Liver (tissue), 9 donors: ENCODE measurements around the gene KIAA1217. TPM values are rescaled to one million over a fixed set of nuclear protein-coding genes. Genes with fewer than 3 reads are reported as not detected.

ENCODE experiments used
- DNase-seq: peaks from one replicate; pipeline ENCODE4 v3.0.0-alpha.2; 2017; ENCODE audit warnings: low spot score
- H3K27ac ChIP-seq, 2 donors: one replicate each; pipeline ENCODE4 v1.7.0; 2013; ENCODE audit warnings: inconsistent platforms in 2 of 2, low read length in 2 of 2, control low read depth in 1 of 2, low read depth in 1 of 2, mild to moderate bottlenecking in 1 of 2
- H3K27me3 ChIP-seq, 4 donors: one replicate each; pipeline versions ENCODE4 v1.6.1 to v1.7.0; 2013; ENCODE audit warnings: low read length in 3 of 4, inconsistent platforms in 1 of 4, mild to moderate bottlenecking in 1 of 4, moderate library complexity in 1 of 4; ENCODE audit not compliant: control insufficient read depth in 4 of 4, insufficient read depth in 4 of 4
- H3K36me3 ChIP-seq, 4 donors: one replicate each; pipeline versions ENCODE4 v1.6.1 to v1.7.0; 2013; ENCODE audit warnings: low read length in 3 of 4, mild to moderate bottlenecking in 3 of 4, low read depth in 1 of 4, moderate library complexity in 1 of 4; ENCODE audit not compliant: control insufficient read depth in 4 of 4, insufficient read depth in 3 of 4
- H3K4me1 ChIP-seq, 4 donors: one replicate each; pipeline versions ENCODE4 v1.6.1 to v1.7.0; 2013; ENCODE audit warnings: low read length in 3 of 4, mild to moderate bottlenecking in 3 of 4, moderate library complexity in 1 of 4; ENCODE audit not compliant: control insufficient read depth in 4 of 4, insufficient read depth in 4 of 4
- H3K4me3 ChIP-seq, 3 donors: one replicate each; pipeline versions ENCODE4 v1.6.1 to v1.7.0; 2013; ENCODE audit warnings: low read length in 3 of 3, control low read depth in 1 of 3, low read depth in 1 of 3, mild to moderate bottlenecking in 1 of 3
- H3K9ac ChIP-seq, 2 donors: one replicate each; pipeline ENCODE4 v1.7.0; 2013; ENCODE audit warnings: low read length in 2 of 2, mild to moderate bottlenecking in 2 of 2, moderate library complexity in 2 of 2, control low read depth in 1 of 2, low read depth in 1 of 2
- H3K9me3 ChIP-seq, 4 donors: one replicate each; pipeline versions ENCODE4 v1.6.1 to v1.7.0; 2013; ENCODE audit warnings: low read length in 3 of 4; ENCODE audit not compliant: control insufficient read depth in 4 of 4
- ATF3 ChIP-seq: IDR thresholded peaks from 2 replicates; pipeline ENCODE4 v1.6.1; 2016; ENCODE audit warnings: antibody characterized with exemption
- EGR1 ChIP-seq, 2 donors: IDR thresholded peaks; 2 replicates each; pipeline ENCODE4 v1.6.1; 2016 to 2018; ENCODE audit warnings: antibody characterized with exemption in 2 of 2, low read depth in 2 of 2
- FOXA1 ChIP-seq: IDR thresholded peaks from 2 replicates; pipeline ENCODE4 v1.6.1; 2016; ENCODE audit warnings: antibody characterized with exemption
- FOXA2 ChIP-seq: IDR thresholded peaks from 2 replicates; pipeline ENCODE4 v1.6.1; 2016; ENCODE audit warnings: antibody characterized with exemption
- GABPA ChIP-seq, 2 donors: IDR thresholded peaks in 1 of 2; conservative IDR thresholded peaks in 1 of 2; 2 replicates each; pipeline ENCODE4 v1.6.1; 2016; ENCODE audit warnings: antibody characterized with exemption in 2 of 2, mild to moderate bottlenecking in 1 of 2, moderate library complexity in 1 of 2
- HNF4A ChIP-seq, 2 donors: conservative IDR thresholded peaks; 2 replicates each; pipeline ENCODE4 v1.6.1; 2016; ENCODE audit warnings: antibody characterized with exemption in 2 of 2, mild to moderate bottlenecking in 2 of 2
- HNF4G ChIP-seq: IDR thresholded peaks from 2 replicates; pipeline ENCODE4 v1.6.1; 2016; ENCODE audit warnings: antibody characterized with exemption
- JUND ChIP-seq, 2 donors: IDR thresholded peaks; 2 replicates each; pipeline ENCODE4 v1.6.1; 2016; ENCODE audit warnings: antibody characterized with exemption in 2 of 2
- MAX ChIP-seq: IDR thresholded peaks from 2 replicates; pipeline ENCODE4 v1.6.1; 2016; ENCODE audit warnings: antibody characterized with exemption
- NR2F2 ChIP-seq: IDR thresholded peaks from 2 replicates; pipeline ENCODE4 v1.6.1; 2016; ENCODE audit warnings: antibody characterized with exemption
- RAD21 ChIP-seq, 2 donors: IDR thresholded peaks; 2 replicates each; pipeline ENCODE4 v1.6.1; 2016; ENCODE audit warnings: antibody characterized with exemption in 2 of 2, mild to moderate bottlenecking in 2 of 2
- REST ChIP-seq: IDR thresholded peaks from 2 replicates; pipeline ENCODE4 v1.6.1; 2016; ENCODE audit warnings: antibody characterized with exemption, mild to moderate bottlenecking
- RXRA ChIP-seq, 2 donors: IDR thresholded peaks; 2 replicates each; pipeline ENCODE4 v1.6.1; 2017 to 2018; ENCODE audit warnings: antibody characterized with exemption in 2 of 2, mild to moderate bottlenecking in 1 of 2
- SP1 ChIP-seq: IDR thresholded peaks from 2 replicates; pipeline ENCODE4 v1.6.1; 2018; ENCODE audit warnings: antibody characterized with exemption, mild to moderate bottlenecking
- TAF1 ChIP-seq: conservative IDR thresholded peaks from 2 replicates; pipeline ENCODE4 v1.6.1; 2016; ENCODE audit warnings: antibody characterized with exemption, mild to moderate bottlenecking
- YY1 ChIP-seq: IDR thresholded peaks from 2 replicates; pipeline ENCODE4 v1.6.1; 2016; ENCODE audit warnings: antibody characterized with exemption, mild to moderate bottlenecking
- ZBTB33 ChIP-seq: IDR thresholded peaks from 2 replicates; pipeline ENCODE4 v1.6.1; 2016; ENCODE audit warnings: antibody characterized with exemption
- WGBS: extraction: QIAGEN DNeasy Blood & Tissue Kit; methylation state at CpG from one replicate; pipeline ENCODE4 v1.1.7; 2013; 5-methylcytosine and 5-hydroxymethylcytosine counted together
- polyA plus RNA-seq, 2 donors: library from polyadenylated mRNA; stranded (reverse) in 1 of 2; unstranded in 1 of 2; fragments of 200-250 nt in 1 of 2; fragments of >200 nt in 1 of 2; fragmentation: Nextera tagmentation in 1 of 2; extraction: Ambion mirVana in 1 of 2; gene quantifications; one replicate each; pipeline versions ENCODE4 v1.2.1 to v1.2.3, GENCODE V29; 2013 to 2015
- total RNA-seq, 2 donors: library from RNA; depleted of rRNA; stranded (reverse); fragments of >200 nt; gene quantifications; one replicate each; pipeline ENCODE4 v1.2.3, GENCODE V29; 2014
- donor health status: healthy.
- donor health status: healthy.
- donor health status: healthy.
- donor health status: healthy.
- donor health status: healthy.

KIAA1217 gene
- total and polyA plus RNA-seq, 4 donors: 4.5 to 12.8 (median 6.8) TPM

- Histone ChIP-seq H3K4me3 (no peak overlapping the region), H3K36me3 (no peaks in the 10 kb centered on the region), H3K27ac (no peak overlapping the region), H3K9ac (no peak overlapping the region), H3K4me1 (no peaks in the 10 kb centered on the region), H3K9me3 (no peaks in the 10 kb centered on the region), H3K27me3 (no peaks in the 10 kb centered on the region)
- no peak for DNase-seq
- TF ChIP-seq NR2F2 (no peak), YY1 (no peak), FOXA1 (no peak), GABPA (IDR thresholded peaks at IDR 0.05 in 1 of 2, conservative IDR thresholded peaks at IDR 0.05 in 1 of 2) (no peak), FOXA2 (no peak), HNF4G (no peak), RAD21 (IDR thresholded peaks at IDR 0.05) (no peak), TAF1 (no peak), EGR1 (IDR thresholded peaks at IDR 0.05; ENCODE audit: low read depth in 2 of 2) (no peak), ZBTB33 (no peak), MAX (no peak), ATF3 (no peak), REST (no peak), SP1 (no peak), RXRA (IDR thresholded peaks at IDR 0.05) (no peak), HNF4A (conservative IDR thresholded peaks at IDR 0.05) (no peak), JUND (IDR thresholded peaks at IDR 0.05) (no peak)
- WGBS: 82% methylated on average over 1 of the region's 1 CpG
These were observed 14.4 kb downstream of the KIAA1217 start for GRCh38 chr10:24223341-24223740.

GRCh38 chr10:24223953-24224352 lies 15.0 kb downstream of the KIAA1217 start:
- TF ChIP-seq NR2F2: peak; percentile 57
- no peak for TF ChIP-seq RXRA (IDR thresholded peaks at IDR 0.05)
- no peak for TF ChIP-seq EGR1 (IDR thresholded peaks at IDR 0.05; ENCODE audit: low read depth in 2 of 2)
- Histone ChIP-seq H3K4me1 (no peaks in the 10 kb centered on the region), H3K36me3 (no peaks in the 10 kb centered on the region), H3K27me3 (no peaks in the 10 kb centered on the region), H3K4me3 (no peak overlapping the region), H3K9me3 (no peaks in the 10 kb centered on the region), H3K9ac (no peak overlapping the region), H3K27ac (no peak overlapping the region)
- DNase-seq: no peak
- 26% methylated on average over 3 of the region's 3 CpGs for WGBS
